Nucleus accumbens (tissue), 56 donors: ENCODE measurements around the gene PTPRN2.

Experiments used
- DNase-seq, 56 donors: peaks; one replicate each; lab custom pipeline; 2025; lab: John Stamatoyannopoulos, UW

The PTPRN2 gene

DNA sequence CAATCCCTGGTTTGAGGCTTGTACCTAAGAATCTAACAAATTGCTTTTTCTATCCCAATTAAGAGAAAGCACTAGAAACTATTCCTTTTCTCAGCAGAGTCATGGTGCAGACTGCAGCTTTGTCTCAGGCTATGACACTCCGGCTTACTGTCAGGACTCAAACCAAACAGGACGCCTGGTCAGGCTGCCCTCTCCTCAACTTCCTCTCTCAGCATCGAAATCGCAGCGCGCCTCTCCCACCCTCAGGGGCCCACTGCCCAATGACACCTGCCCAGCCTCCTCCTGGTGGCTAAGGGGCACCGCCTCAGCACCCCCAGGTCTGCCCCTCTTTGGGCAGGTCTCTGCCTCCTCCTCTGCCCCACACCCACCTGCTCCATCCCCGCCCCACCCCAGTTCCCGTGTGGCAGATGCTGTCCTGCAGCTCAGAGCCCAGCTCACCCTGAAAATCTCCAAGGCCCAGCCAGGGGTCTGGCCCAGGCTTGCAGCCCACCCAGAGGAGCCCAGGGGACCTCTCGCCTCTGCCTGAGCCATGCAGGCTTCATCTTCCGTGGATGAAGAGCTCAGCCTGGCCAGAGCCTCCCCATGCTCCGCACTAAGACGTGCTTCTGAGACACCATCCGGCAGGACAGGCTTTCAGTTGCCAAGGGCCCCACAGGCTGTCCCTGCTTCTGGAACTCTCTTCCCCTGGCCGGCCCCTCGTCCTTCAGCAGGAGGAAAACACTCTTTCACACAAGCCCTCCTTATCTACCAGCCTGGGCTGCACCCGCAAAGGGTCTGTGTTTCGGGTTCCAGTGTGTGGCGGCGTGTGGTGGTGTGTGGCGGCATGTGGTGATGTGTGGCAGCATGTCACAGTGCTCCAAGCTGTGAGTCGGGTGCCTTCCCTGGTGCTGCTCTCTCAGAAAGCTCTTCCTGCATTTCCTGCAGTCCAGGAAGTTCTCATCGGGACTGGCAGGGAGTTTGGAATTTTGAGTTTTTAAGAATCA, 16.4 kb upstream of the PTPRN2 start:
- no peak for DNase-seq

DNA sequence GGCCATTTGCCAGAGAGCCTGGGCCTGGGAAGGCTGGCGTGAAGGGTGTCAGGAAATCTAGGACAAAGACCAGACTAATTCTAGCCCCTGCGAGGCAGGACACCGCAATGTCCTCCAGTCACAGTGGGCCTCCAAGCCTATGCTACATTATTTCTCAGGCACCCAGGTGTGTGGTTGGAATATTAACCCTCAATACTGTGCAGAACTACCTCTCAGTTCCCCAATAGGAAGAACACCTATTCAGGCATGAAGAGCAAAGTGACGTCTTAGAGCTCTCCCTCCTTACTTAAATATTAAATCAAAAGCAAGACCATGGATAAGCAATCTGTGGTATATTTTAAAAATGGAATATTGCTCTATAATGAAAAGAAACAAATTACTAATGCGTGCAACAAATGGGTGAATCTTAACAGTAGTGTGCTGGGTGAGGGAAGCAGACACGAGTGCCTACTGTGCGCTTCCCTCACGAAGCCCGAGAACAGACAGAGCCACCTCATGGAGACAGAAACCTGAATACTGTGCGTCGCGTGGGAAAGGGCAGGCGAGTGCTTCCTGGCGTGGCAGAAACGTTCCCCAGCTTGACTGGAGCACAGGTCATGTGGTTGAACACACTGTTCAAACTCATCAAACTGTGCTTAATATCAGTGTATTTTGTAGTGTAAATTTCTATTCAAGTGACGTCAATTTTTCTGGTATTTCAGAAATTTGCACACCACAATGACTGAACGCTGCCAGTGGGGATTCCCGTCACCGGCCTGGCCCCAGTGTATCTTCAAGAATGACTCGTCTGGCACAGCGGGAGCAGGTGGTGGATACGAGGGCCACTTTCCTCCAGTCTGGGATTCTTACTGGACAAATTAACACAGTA, 15.5 kb upstream of the PTPRN2 start:
- no peak for DNase-seq

DNA sequence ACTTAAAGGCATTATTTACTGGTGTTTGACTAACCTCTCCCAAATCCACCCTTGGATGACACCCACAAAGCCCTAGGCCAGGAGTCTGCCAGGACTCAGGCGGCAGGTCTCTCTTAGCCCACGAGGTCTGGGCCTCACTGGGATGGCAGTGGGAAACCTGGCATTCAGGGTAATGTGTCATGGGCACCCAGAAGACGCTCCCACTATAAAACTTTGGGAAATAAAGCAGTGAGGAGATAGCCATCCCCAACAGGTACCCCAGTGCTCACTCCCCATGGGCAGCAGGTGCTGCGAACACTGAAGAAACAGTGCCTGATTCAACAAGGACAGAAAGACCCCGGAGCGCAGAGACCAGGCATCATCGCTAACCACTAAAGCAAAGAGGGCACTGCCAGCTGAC, 14.4 kb upstream of the PTPRN2 start:
- DNase-seq: no peak

DNA sequence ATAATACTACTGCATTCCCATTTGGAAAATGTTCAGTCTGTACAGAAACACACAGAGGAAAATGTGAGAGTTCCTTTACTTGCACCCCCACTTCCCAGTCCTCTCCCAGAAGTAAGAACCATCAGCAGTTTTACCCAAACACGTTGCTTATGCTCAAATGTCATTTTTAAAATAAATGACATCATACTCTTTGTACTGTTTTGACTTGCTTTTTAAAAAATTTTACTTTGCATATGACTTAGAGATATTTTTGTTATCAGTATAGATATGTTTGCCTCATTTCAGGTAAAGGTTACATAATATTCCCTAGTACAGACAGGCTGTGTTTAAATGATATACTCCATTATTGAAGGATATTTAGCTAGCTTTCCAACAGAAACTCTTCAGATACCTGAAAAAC, 13.5 kb upstream of the PTPRN2 start:
- no peak for DNase-seq

DNA sequence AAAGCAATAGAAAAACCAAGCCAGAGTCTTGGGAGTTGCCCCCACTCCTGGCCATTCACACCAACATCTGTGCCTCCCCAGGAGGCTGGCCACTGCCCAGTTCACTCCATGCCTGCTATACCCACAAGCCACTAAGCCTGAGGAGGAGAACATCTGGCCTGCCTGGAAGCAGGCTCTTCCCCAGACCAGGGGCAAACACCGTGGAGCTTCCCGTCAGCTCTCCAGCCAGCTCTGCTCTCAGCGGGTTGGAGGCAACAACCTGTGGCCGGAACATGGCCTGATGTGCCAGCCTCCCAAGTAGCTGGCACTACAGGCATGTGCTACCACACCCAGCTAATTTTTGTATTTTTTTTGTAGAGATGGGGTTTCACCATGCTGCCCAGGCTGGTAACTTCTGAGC, 9.1 kb upstream of the PTPRN2 start:
- DNase-seq: no peak

DNA sequence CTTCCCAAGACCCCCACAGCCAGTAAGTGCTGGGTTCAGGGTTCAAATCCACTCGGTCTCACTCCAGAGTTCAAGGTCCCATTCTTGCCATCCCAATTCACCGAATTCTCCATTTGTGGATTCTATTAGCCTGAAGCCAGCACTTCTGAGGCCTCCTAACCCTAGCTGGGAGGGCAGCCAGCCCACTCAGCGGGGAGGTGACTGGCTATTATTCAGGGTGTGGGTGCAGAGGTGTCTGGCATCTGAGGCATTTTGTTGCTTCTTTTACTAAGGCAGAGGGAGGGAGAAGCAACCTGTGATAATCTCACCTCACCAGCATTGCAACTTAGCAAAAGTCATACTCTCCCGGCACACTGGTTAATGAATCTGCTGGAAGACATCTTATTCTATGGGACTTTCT, 8.7 kb upstream of the PTPRN2 start:
- no peak for DNase-seq

DNA sequence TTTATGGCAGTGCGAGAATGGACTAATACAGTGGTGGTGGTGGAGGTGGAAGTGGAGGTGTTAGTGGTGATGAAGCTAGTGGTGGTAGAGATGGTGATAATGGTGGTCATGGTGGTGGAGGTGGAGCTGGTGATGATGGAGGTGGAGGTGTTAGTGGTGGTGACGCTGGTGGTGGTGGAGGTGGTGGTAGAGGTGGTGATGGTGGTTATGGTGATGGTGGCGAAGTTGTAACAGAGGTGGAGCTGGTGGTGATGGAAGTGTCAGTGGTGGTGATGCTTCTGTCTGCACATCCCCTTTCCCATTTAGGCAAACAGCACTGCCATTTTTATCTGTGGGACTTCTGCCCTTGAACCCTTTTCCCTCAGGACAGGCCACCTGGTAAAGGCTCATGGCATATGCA, 7.4 kb upstream of the PTPRN2 start:
- DNase-seq: no peak

DNA sequence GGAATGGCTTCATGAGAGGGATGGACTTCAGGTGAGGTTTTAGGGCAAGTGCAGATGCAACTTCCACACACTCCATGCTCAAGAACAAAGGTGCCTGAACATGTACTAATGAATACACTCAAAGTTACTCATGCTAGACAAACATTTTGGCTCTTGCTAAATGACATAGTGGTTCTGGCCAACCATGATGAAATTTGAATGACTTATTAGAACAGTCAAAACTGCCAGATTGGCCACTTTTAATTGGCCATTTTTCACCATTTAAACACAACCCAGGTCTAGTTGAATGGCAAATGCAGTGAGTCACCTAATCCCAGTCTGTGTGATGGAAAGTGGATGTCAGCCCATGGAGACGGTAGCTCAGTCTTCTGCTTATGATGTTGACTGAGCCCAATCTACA, 4.9 kb upstream of the PTPRN2 start:
- no peak for DNase-seq

DNA sequence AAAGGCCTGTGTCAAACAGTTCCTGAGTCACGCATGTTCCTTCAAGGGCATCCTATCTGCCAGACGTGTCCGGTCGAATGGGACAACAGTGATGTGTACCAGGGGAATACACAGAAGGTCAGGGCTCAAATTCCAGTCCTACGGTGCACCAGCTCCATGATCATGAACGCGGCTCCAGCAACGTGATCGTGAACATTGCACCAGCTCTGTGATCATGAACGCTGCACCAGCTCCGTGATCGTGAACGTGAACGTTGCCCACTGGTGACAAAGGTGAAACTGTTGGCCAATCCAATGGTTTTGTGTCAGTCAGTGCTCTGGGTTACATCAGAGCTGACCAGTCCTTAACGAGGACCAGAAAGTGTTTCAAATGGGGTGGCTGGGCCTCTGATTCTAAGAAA, 4.3 kb upstream of the PTPRN2 start:
- DNase-seq: no peak

DNA sequence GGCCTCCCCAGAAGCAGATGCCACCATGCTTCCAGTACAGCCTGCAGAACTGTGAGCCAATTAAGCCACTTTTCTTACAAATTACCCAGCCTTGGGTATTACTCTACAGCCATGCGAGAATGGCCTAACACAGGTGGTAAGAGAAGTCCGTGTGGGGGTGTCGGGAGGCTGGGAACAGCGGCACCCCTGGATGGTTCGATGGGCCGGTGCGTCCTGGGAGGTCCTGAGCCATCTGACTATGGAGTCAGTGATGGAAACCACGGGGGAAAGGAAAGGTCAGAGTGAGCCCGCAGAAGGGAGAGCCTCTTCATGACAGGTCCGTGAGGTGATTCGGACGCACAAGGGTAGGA, 2.5 kb upstream of the PTPRN2 start:
- no peak for DNase-seq

DNA sequence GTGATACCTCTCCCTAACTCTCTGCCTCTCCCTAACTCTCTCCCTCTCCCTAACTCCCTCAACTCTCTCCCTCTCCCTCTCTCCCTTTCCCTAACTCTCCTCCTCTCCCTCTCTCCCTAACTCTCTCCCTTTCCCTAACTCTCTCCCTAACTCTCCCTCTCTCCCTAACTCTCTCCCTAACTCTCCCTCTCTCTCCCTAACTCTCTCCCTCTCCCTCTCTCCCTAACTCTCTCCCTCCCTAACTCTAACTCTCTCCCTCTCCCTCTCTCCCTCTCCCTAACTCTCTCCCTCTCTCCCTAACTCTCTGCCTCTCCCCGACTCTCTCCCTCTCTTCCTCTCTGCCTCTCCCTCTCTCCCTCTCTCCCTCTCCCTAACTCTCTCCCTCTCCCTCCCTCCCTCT, 2.0 kb upstream of the PTPRN2 start:
- DNase-seq: no peak

DNA sequence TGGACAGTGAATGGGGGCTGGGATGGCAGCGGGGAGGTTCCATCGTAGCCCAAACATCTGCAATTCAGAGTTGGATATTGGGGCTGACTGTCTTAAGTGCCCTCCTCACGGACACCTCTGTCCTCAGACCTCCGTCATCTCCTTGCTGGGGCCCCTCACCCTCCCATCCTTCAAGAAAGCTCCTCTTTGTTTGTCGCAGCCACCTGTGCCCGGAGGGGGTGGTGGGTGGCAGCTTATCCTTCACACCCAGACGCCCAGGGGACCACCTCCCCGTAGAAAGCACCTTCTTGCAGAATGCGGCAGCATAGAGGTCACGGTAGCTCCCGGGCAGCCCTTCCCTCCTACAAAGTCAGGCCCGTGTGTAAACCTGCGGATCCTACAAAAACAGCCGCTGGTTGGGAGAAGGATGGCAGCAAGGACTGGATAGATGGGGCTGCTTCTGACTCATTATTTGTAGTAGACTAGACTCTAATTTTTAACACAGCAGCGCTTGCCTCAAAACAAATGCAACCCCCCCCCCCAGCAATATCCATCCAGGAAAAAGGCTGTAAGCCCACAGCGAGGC, 1.3 kb upstream of the PTPRN2 start:
- no peak for DNase-seq

DNA sequence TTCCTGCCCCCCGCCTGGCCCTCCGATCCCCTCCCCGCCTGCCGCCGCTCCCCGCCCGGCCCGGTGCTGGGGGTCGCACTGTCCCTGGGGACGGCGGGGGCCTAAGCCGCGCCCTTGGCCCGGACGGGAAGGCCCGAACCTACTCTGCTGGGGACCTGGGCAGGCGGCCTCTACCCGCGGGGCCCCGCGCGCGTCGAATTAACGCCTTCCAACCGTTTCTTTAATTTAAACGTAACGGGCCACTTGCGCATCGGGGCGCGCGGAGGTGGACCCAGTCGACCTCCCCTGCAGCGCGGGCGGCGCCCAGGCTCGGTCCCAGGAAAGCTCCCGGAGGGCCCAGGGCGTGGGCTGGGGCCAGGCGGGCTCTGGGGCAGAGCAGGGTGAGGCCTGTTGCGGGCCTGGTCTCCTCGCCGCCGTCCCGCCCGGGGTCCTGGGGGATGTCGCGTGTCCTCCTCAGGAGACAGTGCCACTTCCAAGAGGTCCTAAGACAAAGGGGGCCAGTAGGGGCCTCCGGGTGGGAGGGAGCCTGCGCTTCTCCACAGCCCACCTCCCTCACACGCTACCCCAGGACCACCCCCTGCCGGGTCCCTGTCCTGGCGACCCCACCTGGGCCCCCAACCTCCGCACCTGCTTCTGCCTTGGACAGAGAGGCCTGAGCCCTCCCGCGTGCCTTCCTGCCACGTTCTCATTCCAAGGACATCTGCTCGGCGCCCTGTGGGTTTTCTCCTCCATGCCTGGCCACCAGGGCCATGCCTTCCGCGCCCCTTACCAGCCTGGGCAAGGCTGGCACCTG, 658 bp upstream of the PTPRN2 start:
- no peak for DNase-seq

DNA sequence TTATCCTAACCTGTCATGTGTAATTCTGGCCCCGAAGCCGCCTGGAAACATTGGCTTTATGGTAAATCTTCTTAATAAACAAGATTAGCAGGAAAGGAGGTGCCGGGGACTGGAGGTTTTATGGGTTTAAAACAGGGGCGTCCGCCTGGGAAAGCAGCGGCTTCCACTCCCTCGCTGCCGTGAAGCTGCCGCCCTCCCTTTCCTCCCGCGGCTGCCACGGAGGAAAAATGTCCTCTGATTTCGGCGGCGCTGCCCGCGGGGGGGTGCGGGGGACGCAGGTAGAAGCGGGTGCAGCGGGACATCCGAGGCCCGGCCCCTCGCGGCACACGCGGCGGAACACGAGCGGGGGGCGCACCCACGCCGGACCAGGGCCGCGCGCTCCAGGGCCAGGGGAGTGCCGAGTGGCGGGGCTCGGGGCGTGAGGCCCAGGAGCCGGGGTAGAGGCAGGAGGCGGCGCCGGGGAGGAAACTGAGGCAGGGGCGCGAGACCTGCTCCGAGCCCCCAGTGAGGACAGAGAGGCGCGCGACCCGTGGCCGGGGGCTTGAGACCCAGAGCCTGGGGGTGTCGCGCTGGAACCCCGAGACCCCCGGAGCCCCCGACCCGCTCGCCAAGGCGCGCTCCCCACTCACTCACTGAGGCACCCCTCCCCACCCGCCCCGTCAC, 993 bp downstream of the PTPRN2 start:
- DNase-seq: peak in 9 of 56 donors; percentile 11 to 46 (median 22)

DNA sequence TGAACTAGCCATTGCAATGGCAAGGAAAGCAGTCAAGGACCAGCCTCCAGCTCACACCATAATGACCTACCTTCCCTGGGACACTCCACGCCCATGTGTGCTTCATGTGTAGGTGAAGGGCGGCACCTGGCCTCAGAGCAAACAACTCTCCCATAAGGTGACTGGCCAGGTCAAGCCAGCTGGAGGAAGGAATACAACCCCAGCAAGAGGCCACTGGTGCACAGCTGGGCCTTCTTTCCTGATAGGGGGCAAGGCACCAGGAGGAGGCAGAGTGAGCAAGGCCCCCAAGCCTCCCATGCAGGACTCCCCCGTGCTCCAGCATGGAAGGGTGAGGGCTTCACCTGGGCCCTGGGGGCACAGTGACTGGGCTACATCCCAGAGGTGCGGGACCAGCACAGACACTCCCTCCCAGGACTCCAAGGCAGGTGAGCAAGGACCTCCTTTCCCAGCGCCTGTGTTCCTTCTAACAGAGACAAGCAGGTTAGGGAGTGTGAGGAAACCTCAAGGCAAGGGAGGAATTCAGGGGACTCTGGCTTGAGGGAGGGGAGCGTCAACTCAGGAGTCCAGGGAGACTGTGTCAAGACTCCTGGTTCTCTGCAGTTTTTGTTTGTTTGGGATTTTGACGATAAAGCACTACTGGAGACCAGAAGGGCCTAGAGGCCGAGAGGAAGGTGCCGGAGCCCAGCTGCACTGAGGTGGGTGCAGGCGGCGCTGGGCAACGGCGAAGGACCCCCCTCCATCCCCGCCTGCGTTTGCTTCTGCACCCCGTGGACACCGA, 1.7 kb downstream of the PTPRN2 start:
- no peak for DNase-seq

DNA sequence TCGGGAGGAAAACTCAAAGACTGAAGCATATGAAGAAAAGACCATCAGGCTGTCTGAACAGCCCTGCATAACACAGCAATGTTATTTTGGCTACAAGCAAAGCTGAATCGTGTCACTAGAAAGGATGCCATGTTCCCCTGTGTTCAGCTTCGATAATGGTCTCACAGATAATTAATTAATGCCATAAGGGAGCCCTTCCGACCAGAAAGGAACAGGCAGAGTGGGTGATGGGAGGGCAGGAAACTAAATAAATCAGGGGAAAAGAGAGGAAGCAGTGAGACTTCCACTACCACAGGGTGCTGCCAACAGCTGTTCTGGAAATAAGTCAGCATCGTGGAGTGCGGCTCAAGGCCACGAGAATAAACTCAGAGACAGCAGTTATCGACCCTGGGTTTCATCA, 3.2 kb downstream of the PTPRN2 start:
- no peak for DNase-seq

DNA sequence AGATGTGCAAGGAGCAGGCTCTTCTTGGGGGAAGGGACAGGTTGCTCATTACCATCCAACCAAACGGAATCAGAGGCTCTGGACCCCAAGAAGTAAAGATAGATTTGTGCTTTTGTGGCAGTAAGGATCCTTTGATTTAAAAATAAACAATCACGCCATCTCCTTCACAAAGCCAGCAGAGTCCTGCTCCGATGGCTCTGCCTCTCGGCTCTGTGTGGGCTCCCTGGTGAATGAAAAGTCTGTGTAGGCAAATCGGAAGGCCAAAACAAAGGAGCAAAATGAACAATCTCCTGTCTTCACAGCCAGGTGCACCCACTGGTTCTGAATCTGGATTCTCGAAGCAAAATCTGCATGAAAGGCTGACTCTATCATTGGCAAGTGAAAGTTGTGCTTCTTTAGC, 3.8 kb downstream of the PTPRN2 start:
- DNase-seq: no peak

DNA sequence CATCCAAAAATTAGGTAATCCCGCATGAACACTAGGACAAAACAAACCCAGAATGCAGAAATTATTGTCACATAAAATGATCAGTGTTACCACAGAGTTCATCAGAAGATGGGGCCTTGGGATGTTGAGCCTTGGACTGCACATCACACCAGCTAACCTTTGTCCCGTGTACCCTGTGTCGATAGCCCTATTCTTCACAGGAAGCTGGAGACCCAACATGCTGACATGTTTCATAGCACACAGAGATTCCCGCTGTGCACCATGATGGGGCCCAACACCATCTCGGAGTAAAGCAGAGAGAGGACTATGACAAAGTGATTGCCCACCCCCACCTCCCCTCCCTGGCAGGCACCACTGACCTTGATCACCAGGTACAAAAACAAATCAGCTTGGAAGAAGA, 4.5 kb downstream of the PTPRN2 start:
- no peak for DNase-seq

DNA sequence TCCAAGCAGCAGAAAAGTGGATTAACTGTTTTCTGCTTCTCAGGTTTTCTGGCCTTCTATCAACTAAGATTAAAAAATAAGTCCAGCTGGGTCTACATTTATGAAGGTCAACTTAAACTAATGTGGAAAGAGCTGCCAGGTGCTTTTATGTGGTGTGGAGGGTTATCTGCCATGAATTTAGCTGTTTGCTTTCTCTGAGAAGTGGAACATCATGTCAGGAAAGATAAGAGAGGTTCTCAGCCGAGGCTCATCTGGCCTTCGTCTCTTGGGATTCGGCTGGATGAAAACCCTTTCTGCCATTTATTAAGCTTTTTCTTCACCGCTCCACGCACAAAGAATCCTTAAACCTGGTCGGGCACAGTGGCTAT, 5.5 kb downstream of the PTPRN2 start:
- DNase-seq: no peak
